ENCODE data around the gene C6orf136. TPM values are rescaled to one million over a fixed set of nuclear protein-coding genes. Genes with fewer than 3 reads are reported as not detected.

Gene C6orf136
- polyA plus RNA-seq, 1 donor (not counting 4 experiments of a cell fraction or from before 2014, with no cell fraction given) = 7.8 TPM

DNA sequence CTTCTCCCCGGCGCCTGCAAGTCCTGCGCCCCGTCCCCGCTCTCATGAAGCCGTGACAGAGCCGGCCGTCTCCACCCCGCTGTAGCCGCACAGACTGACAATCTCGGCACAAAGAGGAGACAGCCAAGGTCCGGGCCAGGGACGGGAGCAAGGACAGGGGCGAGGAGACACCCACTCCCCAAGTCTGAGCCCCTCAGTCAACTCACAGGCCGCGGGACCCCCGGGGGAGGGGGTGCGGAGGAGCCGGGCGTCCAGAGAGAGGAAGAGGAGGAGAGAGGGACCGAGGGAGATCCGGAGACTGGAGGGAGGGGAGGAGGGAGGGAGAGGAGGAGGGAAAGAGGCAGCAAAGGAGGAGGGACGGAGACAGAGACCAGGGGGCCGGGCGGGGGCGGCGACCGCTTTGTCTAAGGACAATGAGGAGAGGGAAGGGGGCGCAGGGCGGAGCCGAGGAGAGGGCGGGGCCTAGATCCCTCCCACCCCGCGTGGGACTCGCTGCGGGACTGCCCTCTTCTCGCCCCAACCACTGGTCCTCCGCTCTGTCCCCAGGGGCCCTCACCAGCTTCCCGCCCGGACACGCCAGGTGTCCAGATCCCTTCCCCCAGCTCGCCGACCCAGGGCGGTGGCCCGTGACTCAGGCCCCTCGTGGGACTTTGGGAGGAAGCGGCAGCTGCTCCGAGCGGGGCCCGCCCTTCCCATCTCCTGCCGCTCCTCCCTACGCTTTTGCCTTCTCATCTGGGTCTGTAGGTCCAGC lies 40.1 kb downstream of the C6orf136 start:
- Histone ChIP-seq H3K27ac (ENCODE audit: control insufficient read depth, insufficient read depth, low read length) (peak overlapping the region; percentile 94), H2AFZ (ENCODE audit: control insufficient read depth, low read length) (peak overlapping the region; percentile 39), H3K4me2 (ENCODE audit: control insufficient read depth, extremely low read depth, insufficient read depth, low read depth, low read length) (peak overlapping the region; percentile 100), H3K9ac (ENCODE audit: control insufficient read depth, extremely low read depth, insufficient read depth, low read length) (peak overlapping the region; percentile 97), H3K4me1 (ENCODE audit: control insufficient read depth, extremely low read depth, insufficient read depth, low read length) (peaks cover 41% of the 10 kb centered on the region), H4K20me1 (ENCODE audit: control insufficient read depth, extremely low read depth, insufficient read depth, low read length) (peaks cover 3% of the 10 kb centered on the region), H3K9me3 (ENCODE audit: control insufficient read depth, low read depth, low read length) (no peaks in the 10 kb centered on the region), H3K27me3 (ENCODE audit: control insufficient read depth, extremely low read depth, insufficient read depth, low read length) (no peaks in the 10 kb centered on the region), H3K79me2 (ENCODE audit: control insufficient read depth, insufficient read depth, low read length) (peaks cover 71% of the 10 kb centered on the region), H3K9me1 (ENCODE audit: control insufficient read depth, extremely low read depth, insufficient read depth, low read length) (no peaks in the 10 kb centered on the region), H3K36me3 (ENCODE audit: control insufficient read depth in 2 of 2, extremely low read depth in 1 of 2, insufficient read depth in 2 of 2, low read length in 2 of 2) (peaks cover 7 to 26% of the 10 kb centered on the region in 2 experiments), H3K4me3 (ENCODE audit: control insufficient read depth in 2 of 3, extremely low read depth in 1 of 3, insufficient read depth in 2 of 3, low read depth in 1 of 3, low read length in 3 of 3) (peak overlapping the region; percentile 82 to 90 (median 87))
- dilution Hi-C loops (cut with MboI; ENCODE audit: extremely low pct_ligation_motif_present, low sequenced_read_pairs) = no loop called here
- TF ChIP-seq EZH2 (IDR thresholded peaks at IDR 0.05; ENCODE audit: low read length) (no peak), CTCF (optimal IDR thresholded peaks at IDR 0.05 in 1 of 3, IDR thresholded peaks at IDR 0.05 in 1 of 3, conservative IDR thresholded peaks at IDR 0.05 in 1 of 3; ENCODE audit: extremely low read depth in 1 of 3, insufficient read depth in 2 of 3, low read length in 3 of 3) (no peak)
- peak; percentile 97 for DNase-seq (ENCODE audit: low read depth, low spot score)
- no peak for FAIRE-seq

DNA sequence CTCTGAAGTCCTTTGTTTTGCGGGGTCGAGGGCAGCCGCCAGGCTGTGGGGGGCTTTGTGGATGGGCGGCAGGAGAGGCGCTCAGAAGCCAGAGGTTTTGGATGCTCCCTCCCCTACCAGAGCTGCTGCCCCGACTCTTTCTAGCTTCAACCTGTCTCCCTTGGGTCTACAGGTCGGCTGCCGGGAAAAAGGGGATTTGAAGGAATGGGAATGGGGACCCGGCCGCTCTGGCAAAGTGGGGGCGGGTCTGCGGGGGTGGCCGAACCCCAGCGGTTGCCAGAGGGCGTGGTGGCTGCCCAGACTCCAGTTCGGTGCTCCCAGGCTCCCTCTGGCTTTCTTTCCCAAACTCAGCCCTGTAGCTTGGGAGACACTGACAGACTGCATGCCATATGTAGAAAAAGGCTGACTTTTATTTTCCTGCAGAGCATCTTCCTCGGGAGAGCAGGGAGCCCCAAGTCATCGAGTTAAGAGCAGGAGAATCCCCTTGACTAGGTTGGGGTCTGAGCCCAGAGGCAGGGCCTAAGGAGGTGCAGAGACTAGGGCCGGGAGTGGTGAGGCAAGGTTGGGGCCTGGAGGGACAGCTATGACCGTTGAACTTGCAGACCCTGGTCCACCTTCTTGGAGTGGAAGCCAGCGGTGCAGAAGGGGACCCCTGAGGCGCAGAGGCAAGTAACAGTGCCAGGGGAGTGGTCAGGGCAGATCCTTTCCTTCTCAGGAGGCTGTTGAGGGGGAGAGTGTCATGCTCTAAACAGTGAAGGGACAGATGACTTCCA lies 40.9 kb downstream of the C6orf136 start:
- no peak overlapping the region for H2AFZ ChIP-seq (ENCODE audit: control insufficient read depth, low read length)
- no peak for DNase-seq (ENCODE audit: low read depth, low spot score)
- no peaks in the 10 kb centered on the region for H3K9me3 ChIP-seq (ENCODE audit: control insufficient read depth, low read depth, low read length)
- no peaks in the 10 kb centered on the region for H3K27me3 ChIP-seq (ENCODE audit: control insufficient read depth, extremely low read depth, insufficient read depth, low read length)
- peak overlapping the region; percentile 98 for H3K4me2 ChIP-seq (ENCODE audit: control insufficient read depth, extremely low read depth, insufficient read depth, low read depth, low read length)
- H3K4me1 ChIP-seq (ENCODE audit: control insufficient read depth, extremely low read depth, insufficient read depth, low read length) = peaks cover 35% of the 10 kb centered on the region
- dilution Hi-C loops (cut with MboI; ENCODE audit: extremely low pct_ligation_motif_present, low sequenced_read_pairs) = no loop called here
- no peaks in the 10 kb centered on the region for H3K9me1 ChIP-seq (ENCODE audit: control insufficient read depth, extremely low read depth, insufficient read depth, low read length)
- no peaks in the 10 kb centered on the region for H4K20me1 ChIP-seq (ENCODE audit: control insufficient read depth, extremely low read depth, insufficient read depth, low read length)
- peak overlapping the region; percentile 82 to 90 (median 87) for H3K4me3 ChIP-seq (ENCODE audit: control insufficient read depth in 2 of 3, extremely low read depth in 1 of 3, insufficient read depth in 2 of 3, low read depth in 1 of 3, low read length in 3 of 3)
- H3K36me3 ChIP-seq (ENCODE audit: control insufficient read depth in 2 of 2, extremely low read depth in 1 of 2, insufficient read depth in 2 of 2, low read length in 2 of 2) = peaks cover 7 to 23% of the 10 kb centered on the region in 2 experiments
- H3K79me2 ChIP-seq (ENCODE audit: control insufficient read depth, insufficient read depth, low read length) = peaks cover 63% of the 10 kb centered on the region
- no peak for TF ChIP-seq EZH2 (IDR thresholded peaks at IDR 0.05; ENCODE audit: low read length)
- peak in 1 of 3 experiments; percentile 30 for TF ChIP-seq CTCF (optimal IDR thresholded peaks at IDR 0.05 in 1 of 3, IDR thresholded peaks at IDR 0.05 in 1 of 3, conservative IDR thresholded peaks at IDR 0.05 in 1 of 3; ENCODE audit: extremely low read depth in 1 of 3, insufficient read depth in 2 of 3, low read length in 3 of 3)
- H3K9ac ChIP-seq (ENCODE audit: control insufficient read depth, extremely low read depth, insufficient read depth, low read length) = peak overlapping the region; percentile 97
- no peak for FAIRE-seq
- H3K27ac ChIP-seq (ENCODE audit: control insufficient read depth, insufficient read depth, low read length) = peak overlapping the region; percentile 94

Measured in keratinocyte (primary cell).